ENCODE data around the gene COBL. TPM values are rescaled to one million over a fixed set of nuclear protein-coding genes. Genes with fewer than 3 reads are reported as not detected.

The COBL gene
- total RNA-seq, 1 experiment from 2014 or later: 52.3 TPM

DNA sequence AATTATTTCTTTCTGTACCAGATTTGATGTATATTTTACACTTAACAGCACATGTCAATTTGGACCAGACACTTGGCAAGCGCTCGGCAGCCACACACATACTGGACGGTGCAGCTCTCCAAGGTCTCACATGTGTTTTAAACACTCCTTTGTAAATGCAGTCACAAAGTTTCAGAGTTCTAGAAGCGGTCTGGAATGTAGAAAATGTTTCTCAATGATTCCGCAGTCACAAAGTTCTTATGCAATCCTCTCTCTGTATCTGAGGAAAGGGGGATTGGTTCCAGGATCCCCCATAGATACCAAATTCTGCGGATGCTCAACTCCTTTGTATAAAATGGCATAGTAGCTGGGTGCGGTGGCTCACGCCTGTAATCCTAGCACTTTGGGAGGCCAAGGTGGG, 280.9 kb downstream of the COBL start:
- no peak overlapping the region for H2BK120ac ChIP-seq (ENCODE audit: low read depth, low read length, poor library complexity, severe bottlenecking)
- H3K9me3 Mint-ChIP-seq: no peaks in the 10 kb centered on the region

More for the DNA sequence above, 280.9 kb downstream of the COBL start:
- Histone ChIP-seq H3K23ac (ENCODE audit: insufficient read length, low read depth, low read length) (no peak overlapping the region), H2AFZ (ENCODE audit: low read length) (no peak overlapping the region), H3K4me2 (ENCODE audit: insufficient read depth, insufficient read length, low read length) (no peak overlapping the region), H3K79me1 (ENCODE audit: insufficient read depth, low read depth, low read length, poor library complexity, severe bottlenecking) (no peaks in the 10 kb centered on the region), H3K27ac (ENCODE audit: insufficient read length, low read depth, low read length) (no peak overlapping the region), H3K9ac (ENCODE audit: extremely low read depth, insufficient read length, low read length) (no peak overlapping the region), H4K5ac (ENCODE audit: insufficient read length, low read depth, low read length) (no peak overlapping the region), H3K27me3 (ENCODE audit: insufficient read depth, low read length) (no peaks in the 10 kb centered on the region), H2BK12ac (ENCODE audit: insufficient read length, low read depth, low read length) (no peak overlapping the region), H3K79me2 (ENCODE audit: insufficient read depth, low read length) (no peaks in the 10 kb centered on the region), H3K14ac (ENCODE audit: insufficient read depth, low read length) (no peak overlapping the region), H4K8ac (replicated peaks; ENCODE audit: insufficient read length, low read depth, low read length) (no peak overlapping the region), H2AK5ac (ENCODE audit: insufficient read length, low read length) (no peak overlapping the region), H4K91ac (ENCODE audit: insufficient read length, low read depth, low read length) (no peak overlapping the region), H2BK5ac (ENCODE audit: insufficient read length, low read length) (no peak overlapping the region), H4K20me1 (ENCODE audit: control insufficient read depth, insufficient read depth, insufficient read length) (peaks cover 2% of the 10 kb centered on the region), H3K4me1 (ENCODE audit: insufficient read depth, low read length) (peaks cover 5% of the 10 kb centered on the region; the same call in 1 of the 2 replicates), H3K23me2 (ENCODE audit: insufficient read length, low read depth, low read length, poor library complexity, severe bottlenecking) (no peaks in the 10 kb centered on the region), H3K18ac (ENCODE audit: insufficient read length, low read depth, low read length) (no peak overlapping the region), H3K4ac (ENCODE audit: low read depth, low read length) (no peak overlapping the region), H3T11ph (ENCODE audit: low read length) (no peak overlapping the region), H3K56ac (ENCODE audit: insufficient read length, low read depth, low read length) (no peak overlapping the region), H2BK20ac (ENCODE audit: low read depth, low read length, poor library complexity, severe bottlenecking) (no peak overlapping the region), H2BK15ac (ENCODE audit: low read depth, low read length) (no peak overlapping the region), H3K9me3 (ENCODE audit: control insufficient read depth, low read depth, low read length) (no peaks in the 10 kb centered on the region)
- Mint-ChIP-seq H3K4me3 (no peak overlapping the region), H3K36me3 (ENCODE audit: insufficient read depth in 1 of 3, low read depth in 3 of 3) (peaks cover 0 to 14% (median 6%) of the 10 kb centered on the region in 3 experiments; a peak in 3 of 7 replicates), H3K27me3 (ENCODE audit: low read depth) (no peaks in the 10 kb centered on the region), H3K4me1 (peaks cover 22 to 32% of the 10 kb centered on the region in 2 experiments), H3K27ac (no peak overlapping the region)
- TF ChIP-seq, protein P1, sequence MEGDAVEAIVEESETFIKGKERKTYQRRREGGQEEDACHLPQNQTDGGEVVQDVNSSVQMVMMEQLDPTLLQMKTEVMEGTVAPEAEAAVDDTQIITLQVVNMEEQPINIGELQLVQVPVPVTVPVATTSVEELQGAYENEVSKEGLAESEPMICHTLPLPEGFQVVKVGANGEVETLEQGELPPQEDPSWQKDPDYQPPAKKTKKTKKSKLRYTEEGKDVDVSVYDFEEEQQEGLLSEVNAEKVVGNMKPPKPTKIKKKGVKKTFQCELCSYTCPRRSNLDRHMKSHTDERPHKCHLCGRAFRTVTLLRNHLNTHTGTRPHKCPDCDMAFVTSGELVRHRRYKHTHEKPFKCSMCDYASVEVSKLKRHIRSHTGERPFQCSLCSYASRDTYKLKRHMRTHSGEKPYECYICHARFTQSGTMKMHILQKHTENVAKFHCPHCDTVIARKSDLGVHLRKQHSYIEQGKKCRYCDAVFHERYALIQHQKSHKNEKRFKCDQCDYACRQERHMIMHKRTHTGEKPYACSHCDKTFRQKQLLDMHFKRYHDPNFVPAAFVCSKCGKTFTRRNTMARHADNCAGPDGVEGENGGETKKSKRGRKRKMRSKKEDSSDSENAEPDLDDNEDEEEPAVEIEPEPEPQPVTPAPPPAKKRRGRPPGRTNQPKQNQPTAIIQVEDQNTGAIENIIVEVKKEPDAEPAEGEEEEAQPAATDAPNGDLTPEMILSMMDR (conservative IDR thresholded peaks at IDR 0.05): no peak
- no CpG with 5 or more reads among the region's 8 CpGs for WGBS (ENCODE audit: extremely low coverage, insufficient read length, low lambda C conversion rate)
- DNase-seq: no peak

Measured in H9 (cell line).